Skin of body (tissue), 2 donors: ENCODE results near the gene DENR. TPM values are rescaled to one million over a fixed set of nuclear protein-coding genes. Genes with fewer than 3 reads are reported as not detected.
"Not testable (repeated sequence)": the region's sequence is repeated elsewhere in the genome, so short reads cannot be mapped to it uniquely, and the experiment has no call there.

ENCODE experiments used
- DNase-seq: peaks from one replicate; lab custom pipeline; 2025; lab: John Stamatoyannopoulos, UW
- total RNA-seq: library from RNA; depleted of rRNA; stranded (reverse); fragments of >200 nt; gene quantifications from one replicate; pipeline ENCODE4 v1.2.3, GENCODE V29; 2014

DENR gene
- total RNA-seq, 1 donor from 2014 or later, result 37.8 TPM

GRCh38 chr12:122740351-122740750 lies 12.3 kb upstream of the DENR start:
- no peak for DNase-seq

GRCh38 chr12:122743895-122744525 lies 8.6 kb upstream of the DENR start:
- no peak for DNase-seq

DNA sequence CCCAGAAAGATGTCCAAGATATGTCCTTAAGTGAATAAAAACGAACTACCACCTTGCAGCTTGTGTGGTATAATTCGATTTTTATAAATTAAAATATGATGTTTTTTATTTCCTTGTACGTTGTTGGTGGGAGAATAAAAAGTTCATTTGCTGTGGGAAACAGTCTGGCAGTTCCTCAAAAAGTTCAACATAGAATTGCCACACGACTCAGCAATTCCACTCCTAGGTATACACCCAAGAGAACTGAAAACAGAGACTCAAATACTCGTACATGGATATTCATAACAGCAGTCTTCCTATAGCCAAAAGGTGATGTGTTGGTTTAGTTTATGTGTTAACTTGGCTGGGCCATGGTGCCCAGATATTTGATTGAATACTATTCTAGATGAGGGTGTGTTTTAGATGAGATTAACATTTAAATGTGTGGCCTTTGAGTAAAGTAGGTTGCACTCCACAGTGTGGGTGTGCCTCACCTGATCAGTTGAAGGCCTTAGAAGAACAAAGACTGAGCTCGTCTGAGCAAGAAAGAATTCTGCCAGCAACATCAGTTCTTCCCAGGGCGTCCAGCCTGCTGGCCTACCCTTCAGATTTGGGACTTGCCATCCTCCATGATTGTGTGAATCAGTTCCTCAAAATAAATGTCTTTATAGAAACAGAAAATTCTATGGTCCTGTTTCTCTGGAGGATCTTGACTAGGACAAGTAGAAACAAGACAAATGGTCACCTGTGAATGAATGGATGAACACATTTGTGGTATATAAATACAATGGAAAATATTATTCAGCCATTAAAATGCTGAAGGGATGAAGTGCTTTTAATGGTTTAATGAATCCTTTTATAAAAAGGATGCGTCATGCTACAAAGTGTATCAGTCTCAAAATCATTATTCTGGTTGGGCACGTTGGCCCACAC lies 5.1 kb upstream of the DENR start:
- no peak for DNase-seq

- DNase-seq, result no peak
Observed at GRCh38 chr12:122749569-122750332, 2.9 kb upstream of the DENR start.

- not testable (repeated sequence) for DNase-seq
Observed at GRCh38 chr12:122750781-122751515, 1.7 kb upstream of the DENR start.

- no peak for DNase-seq
Observed at GRCh38 chr12:122753319-122753650, 661 bp downstream of the DENR start.

GRCh38 chr12:122754790-122755189 lies 2.2 kb downstream of the DENR start:
- no peak for DNase-seq

GRCh38 chr12:122757568-122757967 lies 4.9 kb downstream of the DENR start:
- DNase-seq, result no peak

- no peak for DNase-seq
Observed at GRCh38 chr12:122785503-122785902, 32.9 kb downstream of the DENR start.

GRCh38 chr12:122788387-122788786 lies 35.8 kb downstream of the DENR start:
- DNase-seq, result no peak

- no peak for DNase-seq
Observed at GRCh38 chr12:122789637-122790036, 37.0 kb downstream of the DENR start.

- no peak for DNase-seq
Observed at GRCh38 chr12:122790393-122791075, 37.9 kb downstream of the DENR start.

- DNase-seq, result peak; percentile 16
Observed at GRCh38 chr12:122793685-122794106, 41.1 kb downstream of the DENR start.

DNA sequence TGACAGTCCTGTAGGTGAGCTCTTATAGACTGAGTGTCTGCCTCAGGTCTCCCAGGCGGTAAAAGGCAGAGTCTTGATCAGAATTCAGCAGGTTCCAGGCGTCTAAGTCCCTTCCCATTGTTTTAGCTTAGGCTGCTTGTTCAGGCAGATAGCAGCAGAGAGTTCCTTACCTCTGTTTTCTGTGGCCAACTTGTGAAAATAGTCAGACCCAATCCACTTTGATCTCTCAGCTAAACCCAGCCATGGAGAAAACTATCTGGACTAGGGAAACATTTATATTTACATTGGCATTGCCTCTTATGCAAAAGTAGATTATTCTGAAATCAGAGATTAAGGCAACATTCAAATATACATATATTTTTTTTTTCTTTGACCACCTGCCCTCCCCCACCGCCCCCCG lies 43.2 kb downstream of the DENR start:
- no peak for DNase-seq

- DNase-seq, result no peak
Observed at GRCh38 chr12:122799641-122800243, 47.1 kb downstream of the DENR start.

DNA sequence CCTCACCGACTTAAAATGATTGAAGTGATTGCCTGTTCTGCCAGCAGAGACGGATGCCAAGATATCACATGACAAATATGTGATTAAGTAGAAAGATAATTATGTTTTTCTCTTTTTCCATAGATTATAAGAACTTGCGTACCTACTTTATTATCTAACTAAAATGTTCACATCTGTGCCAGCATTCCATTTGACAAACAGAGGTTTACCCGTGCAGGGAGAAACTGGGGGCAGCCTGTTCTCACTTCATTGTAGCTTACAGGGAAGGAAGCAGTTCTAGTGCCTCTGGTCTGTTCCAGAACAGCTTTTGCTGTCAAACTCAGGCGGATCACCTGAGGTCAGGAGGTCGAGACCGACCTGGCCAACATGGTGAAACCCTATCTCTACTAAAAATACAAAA lies 51.3 kb downstream of the DENR start:
- no peak for DNase-seq

DNA sequence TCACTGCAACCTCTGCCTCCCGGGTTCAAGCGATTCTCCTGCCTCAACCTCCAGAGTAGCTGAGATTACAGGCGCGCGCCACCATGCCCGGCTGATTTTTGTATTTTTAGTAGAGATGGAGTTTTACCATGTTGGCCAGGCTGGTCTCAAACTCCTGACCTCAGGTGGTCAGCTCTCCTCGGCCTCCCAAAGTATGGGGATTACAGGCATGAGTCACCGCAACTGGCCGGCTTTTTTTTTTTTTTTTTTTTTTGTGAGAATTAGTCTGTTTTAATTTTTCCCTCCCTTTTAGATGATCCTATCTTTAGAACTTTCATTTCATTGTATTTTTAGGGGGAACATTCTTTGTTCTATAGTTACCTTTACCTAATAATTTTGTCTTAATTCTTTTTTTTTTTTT lies 52.3 kb downstream of the DENR start:
- DNase-seq, result not testable (repeated sequence)

DNA sequence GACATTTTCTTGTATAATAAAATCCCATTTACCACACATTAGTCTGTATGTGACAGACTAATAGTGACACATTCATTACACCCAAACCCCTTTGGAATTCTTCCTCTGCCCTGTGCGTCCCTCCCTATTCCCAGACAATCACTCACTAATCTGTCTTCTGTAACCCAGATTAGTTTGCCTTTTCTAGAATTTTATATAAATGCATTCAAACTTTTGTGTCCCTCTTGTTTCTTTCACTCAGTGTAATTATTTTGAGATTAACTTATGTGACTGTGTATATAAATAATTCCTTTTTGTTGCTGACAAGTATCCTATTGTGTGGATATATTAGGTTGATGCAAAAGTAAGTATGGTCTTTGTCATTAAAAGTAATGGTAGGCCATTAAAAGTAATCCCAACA lies 55.0 kb downstream of the DENR start:
- no peak for DNase-seq

GRCh38 chr12:122811777-122812176 lies 59.2 kb downstream of the DENR start:
- DNase-seq, result no peak

- DNase-seq, result no peak
Observed at GRCh38 chr12:122813310-122813713, 60.7 kb downstream of the DENR start.
